NB4 (cell line): ENCODE results near the gene PRKAR1B.

Experiments
- MYC ChIP-seq: IDR thresholded peaks from 2 replicates; pipeline ENCODE4 v1.6.1; 2011; ENCODE audit warnings: low read depth, low read length
- POLR2A ChIP-seq: IDR thresholded peaks from 2 replicates; pipeline ENCODE4 v1.6.1; 2011; ENCODE audit warnings: mild to moderate bottlenecking; ENCODE audit not compliant: insufficient read length; ENCODE audit errors: extremely low read depth
- TF ChIP-seq, protein P1 (sequence below): IDR thresholded peaks from one replicate; pipeline ENCODE4 v1.5.1; 2012; ENCODE audit warnings: low read depth, low read length
- TF ChIP-seq, protein P2 (sequence below): IDR thresholded peaks from 2 replicates; pipeline ENCODE4 v1.6.1; 2011; ENCODE audit warnings: low read depth, low read length

DNA sequence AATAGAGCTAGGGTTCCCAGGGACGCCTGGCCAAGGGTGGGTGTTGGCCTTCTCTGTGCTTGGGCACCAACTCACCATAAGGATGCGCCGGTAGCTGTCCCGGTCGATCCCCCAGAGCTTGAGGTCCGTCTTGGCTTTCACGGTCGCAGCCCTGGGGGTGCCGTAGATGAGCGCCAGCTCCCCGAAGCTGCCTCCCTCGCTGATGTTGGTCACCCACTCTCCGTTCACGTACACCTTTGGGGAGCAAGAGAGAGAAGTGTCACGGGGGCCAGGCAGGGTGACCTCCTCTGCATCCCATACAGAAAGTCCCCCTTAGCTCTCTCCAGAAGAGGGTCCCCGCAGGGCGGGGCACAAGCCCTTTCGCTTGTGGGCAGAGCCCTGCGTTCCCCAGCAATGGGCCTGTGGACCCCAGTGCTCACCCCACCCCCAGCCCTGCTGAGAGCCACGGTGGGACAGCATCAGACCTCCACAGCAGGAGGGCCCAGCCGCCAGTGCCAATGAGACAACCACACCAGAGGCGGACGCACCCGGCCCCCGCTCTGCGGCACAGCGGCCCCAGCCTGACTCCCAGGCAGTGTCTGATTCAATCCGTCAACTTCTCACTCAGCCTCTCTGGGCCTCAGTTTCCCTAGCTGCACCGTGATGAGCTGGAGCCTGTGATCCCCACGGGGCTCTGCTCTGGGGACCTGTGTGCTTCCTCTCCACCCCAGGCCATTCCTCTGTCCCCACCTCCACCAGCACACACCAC, 130.8 kb downstream of the PRKAR1B start:
- TF ChIP-seq, protein P1, sequence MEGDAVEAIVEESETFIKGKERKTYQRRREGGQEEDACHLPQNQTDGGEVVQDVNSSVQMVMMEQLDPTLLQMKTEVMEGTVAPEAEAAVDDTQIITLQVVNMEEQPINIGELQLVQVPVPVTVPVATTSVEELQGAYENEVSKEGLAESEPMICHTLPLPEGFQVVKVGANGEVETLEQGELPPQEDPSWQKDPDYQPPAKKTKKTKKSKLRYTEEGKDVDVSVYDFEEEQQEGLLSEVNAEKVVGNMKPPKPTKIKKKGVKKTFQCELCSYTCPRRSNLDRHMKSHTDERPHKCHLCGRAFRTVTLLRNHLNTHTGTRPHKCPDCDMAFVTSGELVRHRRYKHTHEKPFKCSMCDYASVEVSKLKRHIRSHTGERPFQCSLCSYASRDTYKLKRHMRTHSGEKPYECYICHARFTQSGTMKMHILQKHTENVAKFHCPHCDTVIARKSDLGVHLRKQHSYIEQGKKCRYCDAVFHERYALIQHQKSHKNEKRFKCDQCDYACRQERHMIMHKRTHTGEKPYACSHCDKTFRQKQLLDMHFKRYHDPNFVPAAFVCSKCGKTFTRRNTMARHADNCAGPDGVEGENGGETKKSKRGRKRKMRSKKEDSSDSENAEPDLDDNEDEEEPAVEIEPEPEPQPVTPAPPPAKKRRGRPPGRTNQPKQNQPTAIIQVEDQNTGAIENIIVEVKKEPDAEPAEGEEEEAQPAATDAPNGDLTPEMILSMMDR = no peak
- TF ChIP-seq POLR2A (no peak), MYC (no peak)
- TF ChIP-seq, protein P2, sequence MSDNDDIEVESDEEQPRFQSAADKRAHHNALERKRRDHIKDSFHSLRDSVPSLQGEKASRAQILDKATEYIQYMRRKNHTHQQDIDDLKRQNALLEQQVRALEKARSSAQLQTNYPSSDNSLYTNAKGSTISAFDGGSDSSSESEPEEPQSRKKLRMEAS = no peak
